22Rv1 (cell line): ENCODE results near the gene C5AR1.

Experiments used
- H3K27ac ChIP-seq: fragments of 450-650 bp; 2 replicates; pipeline ENCODE4 v1.5.1; 2017
- CTCF ChIP-seq: fragments of 450-650 bp; IDR thresholded peaks from 2 replicates; pipeline ENCODE4 v1.5.1; 2017; ENCODE audit warnings: mild to moderate bottlenecking
- ZFX ChIP-seq: fragments of 450-650 bp; IDR thresholded peaks from 2 replicates; pipeline ENCODE4 v1.6.1; 2017; ENCODE audit warnings: antibody characterized with exemption, borderline replicate concordance

Gene C5AR1

GRCh38 chr19:47321630-47322029 lies 12.0 kb downstream of the C5AR1 start:
- H3K27ac ChIP-seq, result no peak overlapping the region
- TF ChIP-seq ZFX, result no peak
- TF ChIP-seq CTCF, result no peak

- no peak for TF ChIP-seq ZFX
- TF ChIP-seq CTCF, result no peak
- H3K27ac ChIP-seq, result no peak overlapping the region
Observed at GRCh38 chr19:47322058-47322457, 12.4 kb downstream of the C5AR1 start.

- no peak for TF ChIP-seq ZFX
- TF ChIP-seq CTCF, result no peak
- no peak overlapping the region for H3K27ac ChIP-seq
Observed at GRCh38 chr19:47323409-47323808, 13.7 kb downstream of the C5AR1 start.

- no peak for TF ChIP-seq CTCF
- TF ChIP-seq ZFX, result no peak
- no peak overlapping the region for H3K27ac ChIP-seq
Observed at GRCh38 chr19:47323872-47324271, 14.2 kb downstream of the C5AR1 start.

- H3K27ac ChIP-seq, result no peak overlapping the region
- TF ChIP-seq ZFX (no peak), CTCF (no peak)
Observed at GRCh38 chr19:47324502-47324901, 14.8 kb downstream of the C5AR1 start.

GRCh38 chr19:47330466-47330869 lies 20.8 kb downstream of the C5AR1 start:
- H3K27ac ChIP-seq, result no peak overlapping the region
- TF ChIP-seq CTCF (no peak), ZFX (no peak)

- H3K27ac ChIP-seq, result no peak overlapping the region
- TF ChIP-seq ZFX (no peak), CTCF (no peak)
Observed at GRCh38 chr19:47331490-47331889, 21.8 kb downstream of the C5AR1 start.
